GM12878 (cell line): ENCODE results near the gene ATP5PB. TPM values are rescaled to one million over a fixed set of nuclear protein-coding genes. Genes with fewer than 3 reads are reported as not detected.

Experiments
- ASH2L ChIP-seq: fragments of 300-600, 200-600 bp; sonication (generic); IDR thresholded peaks from 2 replicates; pipeline ENCODE4 v1.6.1; 2017; ENCODE audit warnings: low read depth, mild to moderate bottlenecking, borderline replicate concordance
- ATF7 ChIP-seq: fragments of 450-650 bp; IDR thresholded peaks from 2 replicates; pipeline ENCODE4 v1.6.1; 2016; ENCODE audit warnings: low read depth, mild to moderate bottlenecking
- BCL11A ChIP-seq: IDR thresholded peaks from 2 replicates; pipeline ENCODE4 v1.6.1; 2011; ENCODE audit warnings: low read depth, low read length
- BHLHE40 ChIP-seq, 2 experiments: fragments of 450-650 bp in 1 of 2; IDR thresholded peaks; 2 replicates each; pipeline ENCODE4 v1.6.1; 2011 to 2017; ENCODE audit warnings: low read depth in 2 of 2, borderline replicate concordance in 1 of 2, improper control_type of control experiment in 1 of 2, low read length in 1 of 2, mild to moderate bottlenecking in 1 of 2
- CREB1 ChIP-seq: IDR thresholded peaks from 2 replicates; pipeline ENCODE4 v1.6.1; 2012; ENCODE audit warnings: low read depth, mild to moderate bottlenecking, inconsistent platforms
- CREM ChIP-seq: IDR thresholded peaks from 2 replicates; pipeline ENCODE4 v1.6.1; 2014; ENCODE audit warnings: antibody characterized with exemption, low read depth
- HDGF ChIP-seq: fragments of 450-650 bp; IDR thresholded peaks from 2 replicates; pipeline ENCODE4 v1.6.1; 2016; ENCODE audit warnings: antibody characterized with exemption
- IKZF2 ChIP-seq, 2 experiments: fragments of 450-650 bp; IDR thresholded peaks; 2 replicates each; pipeline ENCODE4 v1.6.1; 2017; ENCODE audit warnings: mild to moderate bottlenecking in 2 of 2, moderate library complexity in 2 of 2
- JUNB ChIP-seq: IDR thresholded peaks from 2 replicates; pipeline ENCODE4 v1.6.1; 2016; ENCODE audit warnings: antibody characterized with exemption, mild to moderate bottlenecking
- KAT2A ChIP-seq: conservative IDR thresholded peaks from 2 replicates; pipeline ENCODE4 v1.6.1; 2011; ENCODE audit warnings: low read depth, low read length; ENCODE audit not compliant: control insufficient read depth
- KDM1A ChIP-seq: fragments of 200-600 bp; sonication (generic); IDR thresholded peaks from 2 replicates; pipeline ENCODE4 v1.6.1; 2016; ENCODE audit warnings: borderline replicate concordance
- LARP7 ChIP-seq: fragments of 450-650 bp; IDR thresholded peaks from 2 replicates; pipeline ENCODE4 v1.6.1; 2017; ENCODE audit warnings: mild to moderate bottlenecking
- MTA2 ChIP-seq: fragments of 450-650 bp; IDR thresholded peaks from 2 replicates; pipeline ENCODE4 v1.6.1; 2016; ENCODE audit warnings: low read depth, mild to moderate bottlenecking, moderate library complexity
- PBX3 ChIP-seq: IDR thresholded peaks from 2 replicates; pipeline ENCODE4 v1.6.1; 2011; ENCODE audit warnings: mild to moderate bottlenecking, low read depth, low read length, moderate library complexity; ENCODE audit not compliant: insufficient replicate concordance
- POLR2AphosphoS5 ChIP-seq: IDR thresholded peaks from 2 replicates; pipeline ENCODE4 v1.6.1; 2011; ENCODE audit warnings: mild to moderate bottlenecking, low read length, inconsistent platforms
- REST ChIP-seq: IDR thresholded peaks from 2 replicates; pipeline ENCODE4 v1.6.1; 2012; ENCODE audit warnings: mild to moderate bottlenecking, low read depth, low read length
- RUNX3 ChIP-seq: IDR thresholded peaks from 2 replicates; pipeline ENCODE4 v1.6.1; 2012; ENCODE audit warnings: low read length, inconsistent platforms
- TAF1 ChIP-seq: IDR thresholded peaks from 2 replicates; pipeline ENCODE4 v1.6.1; 2011; ENCODE audit warnings: mild to moderate bottlenecking, low read depth, low read length, borderline replicate concordance
- YBX1 ChIP-seq: fragments of 450-650 bp; IDR thresholded peaks from 2 replicates; pipeline ENCODE4 v1.6.1; 2016; ENCODE audit warnings: antibody characterized with exemption
- ZNF217 ChIP-seq: fragments of 450-650 bp; IDR thresholded peaks from 2 replicates; pipeline ENCODE4 v1.6.1; 2017; ENCODE audit warnings: antibody characterized with exemption, mild to moderate bottlenecking
- polyA plus RNA-seq, 11 experiments: library from polyadenylated mRNA; depleted of rRNA in 4 of 11; unstranded in 6 of 11; stranded (reverse) in 5 of 11; fragments of >200 nt; fragmentation: Nextera tagmentation in 4 of 11; fragmentation: Illumina TruSeq in 1 of 11; extraction: Ambion mirVana in 4 of 11; extraction: Trizol in 1 of 11; gene quantifications; 1 replicate in 1 of 11; 2 replicates in 10 of 11; pipeline versions ENCODE4 v1.2.1 to v1.2.3, GENCODE V29; 2011 to 2016; ENCODE audit warnings: inconsistent platforms in 2 of 11, missing spikeins in 2 of 11, low read depth in 1 of 11
- total RNA-seq, 4 experiments: library from RNA; depleted of rRNA in 3 of 4; stranded (reverse); fragments of >200 nt in 3 of 4; fragmentation: Illumina TruSeq in 1 of 4; extraction: Trizol in 1 of 4; gene quantifications; 2 replicates each; pipeline versions ENCODE4 v1.2.1 to v1.2.3, GENCODE V29; 2013 to 2021
- TF ChIP-seq, protein P1 (sequence below): IDR thresholded peaks from 2 replicates; pipeline ENCODE4 v1.6.1; 2011; ENCODE audit warnings: low read depth, low read length, improper control_type of control experiment, borderline replicate concordance
- TF ChIP-seq, protein P2 (sequence below): fragments of 450-650 bp; IDR thresholded peaks from 2 replicates; pipeline ENCODE4 v1.6.1; 2017; ENCODE audit warnings: mild to moderate bottlenecking, low read depth, inconsistent platforms; ENCODE audit not compliant: poor library complexity, severe bottlenecking
- TF ChIP-seq, protein P3 (sequence below): fragments of 450-650 bp; IDR thresholded peaks from 2 replicates; pipeline ENCODE4 v1.6.1; 2016; ENCODE audit warnings: mild to moderate bottlenecking

Gene ATP5PB
- total and polyA plus RNA-seq, 10 of the 15 experiments (the other 5 are each of a cell fraction or from before 2014, with no cell fraction given): 380 to 1,760 (median 677) TPM

- TF ChIP-seq ASH2L: no peak
- TF ChIP-seq POLR2AphosphoS5: 0 out of 2 replicates have a peak, but pooled peaks have one; percentile 53
- TF ChIP-seq JUNB: peak; percentile 12; the same call in 1 of the 2 replicates
- no peak for TF ChIP-seq BCL11A
- TF ChIP-seq, protein P1, sequence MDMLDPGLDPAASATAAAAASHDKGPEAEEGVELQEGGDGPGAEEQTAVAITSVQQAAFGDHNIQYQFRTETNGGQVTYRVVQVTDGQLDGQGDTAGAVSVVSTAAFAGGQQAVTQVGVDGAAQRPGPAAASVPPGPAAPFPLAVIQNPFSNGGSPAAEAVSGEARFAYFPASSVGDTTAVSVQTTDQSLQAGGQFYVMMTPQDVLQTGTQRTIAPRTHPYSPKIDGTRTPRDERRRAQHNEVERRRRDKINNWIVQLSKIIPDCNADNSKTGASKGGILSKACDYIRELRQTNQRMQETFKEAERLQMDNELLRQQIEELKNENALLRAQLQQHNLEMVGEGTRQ: no peak
- TF ChIP-seq HDGF: peak; percentile 61
- TF ChIP-seq REST: no peak
- peak; percentile 44; the same call in 1 of the 2 replicates for TF ChIP-seq TAF1
- TF ChIP-seq MTA2: peak; percentile 60; the same call in 1 of the 2 replicates
- TF ChIP-seq, protein P2, sequence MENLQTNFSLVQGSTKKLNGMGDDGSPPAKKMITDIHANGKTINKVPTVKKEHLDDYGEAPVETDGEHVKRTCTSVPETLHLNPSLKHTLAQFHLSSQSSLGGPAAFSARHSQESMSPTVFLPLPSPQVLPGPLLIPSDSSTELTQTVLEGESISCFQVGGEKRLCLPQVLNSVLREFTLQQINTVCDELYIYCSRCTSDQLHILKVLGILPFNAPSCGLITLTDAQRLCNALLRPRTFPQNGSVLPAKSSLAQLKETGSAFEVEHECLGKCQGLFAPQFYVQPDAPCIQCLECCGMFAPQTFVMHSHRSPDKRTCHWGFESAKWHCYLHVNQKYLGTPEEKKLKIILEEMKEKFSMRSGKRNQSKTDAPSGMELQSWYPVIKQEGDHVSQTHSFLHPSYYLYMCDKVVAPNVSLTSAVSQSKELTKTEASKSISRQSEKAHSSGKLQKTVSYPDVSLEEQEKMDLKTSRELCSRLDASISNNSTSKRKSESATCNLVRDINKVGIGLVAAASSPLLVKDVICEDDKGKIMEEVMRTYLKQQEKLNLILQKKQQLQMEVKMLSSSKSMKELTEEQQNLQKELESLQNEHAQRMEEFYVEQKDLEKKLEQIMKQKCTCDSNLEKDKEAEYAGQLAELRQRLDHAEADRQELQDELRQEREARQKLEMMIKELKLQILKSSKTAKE: peak; percentile 78
- 0 out of 2 replicates have a peak, but pooled peaks have one; percentile 36 for TF ChIP-seq CREB1
- no peak for TF ChIP-seq PBX3
- TF ChIP-seq, protein P3, sequence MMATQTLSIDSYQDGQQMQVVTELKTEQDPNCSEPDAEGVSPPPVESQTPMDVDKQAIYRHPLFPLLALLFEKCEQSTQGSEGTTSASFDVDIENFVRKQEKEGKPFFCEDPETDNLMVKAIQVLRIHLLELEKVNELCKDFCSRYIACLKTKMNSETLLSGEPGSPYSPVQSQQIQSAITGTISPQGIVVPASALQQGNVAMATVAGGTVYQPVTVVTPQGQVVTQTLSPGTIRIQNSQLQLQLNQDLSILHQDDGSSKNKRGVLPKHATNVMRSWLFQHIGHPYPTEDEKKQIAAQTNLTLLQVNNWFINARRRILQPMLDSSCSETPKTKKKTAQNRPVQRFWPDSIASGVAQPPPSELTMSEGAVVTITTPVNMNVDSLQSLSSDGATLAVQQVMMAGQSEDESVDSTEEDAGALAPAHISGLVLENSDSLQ: peak; percentile 26; the same call in 1 of the 2 replicates
- no peak for TF ChIP-seq KDM1A
- peak in 1 of 2 experiments; percentile 58; a peak in 1 of 4 replicates for TF ChIP-seq BHLHE40 (IDR thresholded peaks at IDR 0.05; ENCODE audit: borderline replicate concordance in 1 of 2, low read depth in 2 of 2, low read length in 1 of 2)
- TF ChIP-seq LARP7: peak; percentile 75
- TF ChIP-seq RUNX3: peak; percentile 19; the same call in 1 of the 2 replicates
- TF ChIP-seq CREM: peak; percentile 40; the same call in 1 of the 2 replicates
- peak in 1 of 2 experiments; percentile 56; a peak in 2 of 4 replicates for TF ChIP-seq IKZF2 (IDR thresholded peaks at IDR 0.05)
- no peak for TF ChIP-seq KAT2A
- TF ChIP-seq ZNF217: no peak
- TF ChIP-seq YBX1: no peak
- peak; percentile 62 for TF ChIP-seq ATF7
Observed at GRCh38 chr1:111505641-111506119, 56.4 kb downstream of the ATP5PB start (continued).
